ENCODE data around the gene DPPA5.

GRCh38 chr6:73388800-73389512 lies 34.9 kb upstream of the DPPA5 start:
- TF ChIP-seq CTCF (IDR thresholded peaks at IDR 0.05; ENCODE audit: low read depth, low read length) (peak; percentile 88), EZH2phosphoT487 (IDR thresholded peaks at IDR 0.05; ENCODE audit: low read depth) (no peak)

Measured in OCI-LY3 (cell line).